Neural progenitor cell (in vitro differentiated cells): ENCODE measurements around the gene CEP350. TPM values are rescaled to one million over a fixed set of nuclear protein-coding genes. Genes with fewer than 3 reads are reported as not detected.

Experiments used
- DNase-seq: peaks from one replicate; pipeline ENCODE4 v3.0.0-alpha.2; 2016; ENCODE audit warnings: low spot score
- H2AFZ ChIP-seq: fragments of 200-600 bp; sonication (generic); replicated peaks from 2 replicates; pipeline ENCODE4 v1.6.1; 2016; ENCODE audit warnings: antibody characterized with exemption
- H3F3A ChIP-seq: fragments of 200-600 bp; sonication (generic); 2 replicates; pipeline ENCODE4 v1.6.1; 2016; ENCODE audit warnings: antibody characterized with exemption, low read depth
- H3K27ac ChIP-seq: fragments of 200-600 bp; sonication (generic); 2 replicates; pipeline ENCODE4 v1.5.1; 2016; ENCODE audit warnings: mild to moderate bottlenecking
- H3K27me3 ChIP-seq: fragments of 200-600 bp; sonication (generic); 2 replicates; pipeline ENCODE4 v1.6.1; 2016; ENCODE audit warnings: mild to moderate bottlenecking, moderate library complexity
- H3K36me3 ChIP-seq: fragments of 200-600 bp; sonication (generic); 2 replicates; pipeline ENCODE4 v1.5.1; 2016
- H3K4me1 ChIP-seq: fragments of 200-600 bp; sonication (generic); 2 replicates; pipeline ENCODE4 v1.6.1; 2016; ENCODE audit warnings: mixed run types
- H3K4me2 ChIP-seq: fragments of 200-600 bp; sonication (generic); 2 replicates; pipeline ENCODE4 v1.6.1; 2016
- H3K4me3 ChIP-seq: fragments of 200-600 bp; sonication (generic); 2 replicates; pipeline ENCODE4 v1.5.1; 2016
- H3K79me2 ChIP-seq: fragments of 200-600 bp; sonication (generic); 2 replicates; pipeline ENCODE4 v1.6.1; 2016; ENCODE audit warnings: low read depth
- H3K9ac ChIP-seq: fragments of 200-600 bp; sonication (generic); 2 replicates; pipeline ENCODE4 v1.6.1; 2016
- H3K9me3 ChIP-seq: fragments of 200-600 bp; sonication (generic); 2 replicates; pipeline ENCODE4 v1.5.1; 2016; ENCODE audit warnings: low read depth
- H4K20me1 ChIP-seq: fragments of 200-600 bp; sonication (generic); 2 replicates; pipeline ENCODE4 v1.6.1; 2016; ENCODE audit warnings: low read depth
- H3K27ac Mint-ChIP-seq: 3 replicates; pipeline ENCODE4 v1.8.0; 2021; ENCODE audit warnings: mixed read lengths
- H3K27me3 Mint-ChIP-seq: 2 replicates; pipeline ENCODE4 v1.8.0; 2022; ENCODE audit warnings: low read depth, mild to moderate bottlenecking, inconsistent platforms, moderate library complexity, mixed read lengths; ENCODE audit not compliant: insufficient read depth
- H3K36me3 Mint-ChIP-seq: 3 replicates; pipeline ENCODE4 v1.8.0; 2021; ENCODE audit warnings: mixed read lengths
- H3K4me1 Mint-ChIP-seq: 3 replicates; pipeline ENCODE4 v1.8.0; 2021; ENCODE audit warnings: mixed read lengths
- H3K4me3 Mint-ChIP-seq: 3 replicates; pipeline ENCODE4 v1.8.0; 2021; ENCODE audit warnings: mild to moderate bottlenecking, moderate library complexity, mixed read lengths
- H3K9me3 Mint-ChIP-seq: 3 replicates; pipeline ENCODE4 v1.8.0; 2020; ENCODE audit warnings: mixed read lengths
- CTCF ChIP-seq: fragments of 200-600 bp; sonication (generic); IDR thresholded peaks from 2 replicates; pipeline ENCODE4 v1.5.1; 2017; ENCODE audit warnings: antibody characterized with exemption, mild to moderate bottlenecking
- EZH2 ChIP-seq: fragments of 200-600 bp; sonication (generic); IDR thresholded peaks from 2 replicates; pipeline ENCODE4 v1.6.1; 2017; ENCODE audit warnings: antibody characterized with exemption, mild to moderate bottlenecking, moderate library complexity
- EZH2phosphoT487 ChIP-seq: fragments of 200-600 bp; sonication (generic); IDR thresholded peaks from 2 replicates; pipeline ENCODE4 v1.6.1; 2017; ENCODE audit warnings: antibody characterized with exemption
- total RNA-seq: library from RNA; depleted of rRNA; stranded (reverse); fragments of >200 nt; gene quantifications from 2 replicates; pipeline ENCODE4 v1.2.3, GENCODE V29; 2015; ENCODE audit warnings: low replicate concordance

The CEP350 gene
- total RNA-seq, 1 donor from 2014 or later, result 61.2 TPM

DNA sequence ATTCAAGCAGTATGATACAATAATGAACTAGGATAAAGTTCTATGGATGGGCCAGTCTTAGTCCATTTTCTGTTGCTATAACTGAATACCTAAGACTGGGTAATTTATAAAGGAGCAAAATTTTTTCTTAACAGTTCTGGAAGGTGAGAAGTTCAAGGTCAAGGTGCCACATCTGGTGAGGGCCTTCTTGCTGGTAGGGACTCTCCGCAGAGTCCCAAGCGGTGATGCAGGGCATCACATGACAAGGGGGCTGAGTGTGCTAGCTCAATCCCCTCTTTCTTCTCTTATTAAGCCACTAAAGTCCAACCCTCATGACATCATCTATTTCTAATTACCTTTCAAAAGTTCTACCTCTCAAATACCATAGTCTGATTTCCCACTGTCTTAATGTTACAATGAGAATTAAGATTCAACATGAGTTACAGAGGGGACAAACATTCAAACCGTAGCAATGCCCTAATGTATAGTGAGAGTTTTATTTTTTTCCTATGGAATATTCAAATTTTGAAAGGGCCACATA lies 107.9 kb downstream of the CEP350 start:
- Mint-ChIP-seq H3K9me3 (no peaks in the 10 kb centered on the region), H3K4me1 (no peaks in the 10 kb centered on the region), H3K27ac (no peak overlapping the region), H3K4me3 (no peak overlapping the region), H3K27me3 (peaks cover 2% of the 10 kb centered on the region), H3K36me3 (peaks cover 22% of the 10 kb centered on the region)
- H3K79me2 ChIP-seq, result no peaks in the 10 kb centered on the region
- DNase-seq, result no peak
- peaks cover 24% of the 10 kb centered on the region for H3K36me3 ChIP-seq
- no peak overlapping the region for H2AFZ ChIP-seq
- H3K27ac ChIP-seq, result no peak overlapping the region
- no peaks in the 10 kb centered on the region for H3K9me3 ChIP-seq
- H4K20me1 ChIP-seq, result no peaks in the 10 kb centered on the region
- no peaks in the 10 kb centered on the region for H3K4me1 ChIP-seq
- no peak overlapping the region for H3K4me2 ChIP-seq
- no peak for TF ChIP-seq EZH2phosphoT487
- TF ChIP-seq EZH2, result no peak
- TF ChIP-seq CTCF, result no peak
- H3K9ac ChIP-seq, result no peak overlapping the region
- H3F3A ChIP-seq, result no peaks in the 10 kb centered on the region
- no peaks in the 10 kb centered on the region for H3K27me3 ChIP-seq
- no peak overlapping the region for H3K4me3 ChIP-seq

DNA sequence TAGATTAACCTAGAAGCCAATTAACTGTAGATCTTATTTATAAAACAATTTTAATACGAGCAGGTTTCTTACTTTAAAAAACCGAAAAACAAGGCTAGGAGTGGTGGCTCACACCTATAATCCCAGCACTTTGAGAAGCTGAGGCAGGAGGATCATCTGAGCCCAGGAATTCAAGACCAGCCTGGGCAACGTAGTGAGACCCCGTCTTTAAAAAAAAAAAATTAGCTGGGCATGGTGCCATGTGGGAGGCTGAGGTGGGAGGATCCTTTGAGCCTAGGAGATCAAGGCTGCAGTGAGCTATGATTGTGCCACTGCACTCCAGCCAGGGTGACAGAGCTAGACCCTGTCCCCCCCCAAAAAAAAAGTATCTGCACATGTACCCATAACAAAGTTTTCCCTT lies 110.8 kb downstream of the CEP350 start:
- H2AFZ ChIP-seq, result no peak overlapping the region
- no peak overlapping the region for H3K27ac ChIP-seq
- H3K36me3 Mint-ChIP-seq, result peaks cover 30% of the 10 kb centered on the region
- no peak overlapping the region for H3K4me3 Mint-ChIP-seq
- no peaks in the 10 kb centered on the region for H3K4me1 ChIP-seq
- H3K36me3 ChIP-seq, result peaks cover 41% of the 10 kb centered on the region
- no peaks in the 10 kb centered on the region for H4K20me1 ChIP-seq
- H3K79me2 ChIP-seq, result no peaks in the 10 kb centered on the region
- H3K9ac ChIP-seq, result no peak overlapping the region
- peaks cover 2% of the 10 kb centered on the region for H3K27me3 Mint-ChIP-seq
- no peaks in the 10 kb centered on the region for H3K27me3 ChIP-seq
- H3K4me1 Mint-ChIP-seq, result no peaks in the 10 kb centered on the region
- H3K4me2 ChIP-seq, result no peak overlapping the region
- H3K9me3 ChIP-seq, result no peaks in the 10 kb centered on the region
- no peak for DNase-seq
- no peak overlapping the region for H3K27ac Mint-ChIP-seq
- no peak for TF ChIP-seq CTCF
- no peak for TF ChIP-seq EZH2
- TF ChIP-seq EZH2phosphoT487, result no peak
- H3K4me3 ChIP-seq, result no peak overlapping the region
- no peaks in the 10 kb centered on the region for H3K9me3 Mint-ChIP-seq
- H3F3A ChIP-seq, result no peaks in the 10 kb centered on the region

- Histone ChIP-seq H3K9ac (no peak overlapping the region), H3K4me3 (no peak overlapping the region), H2AFZ (no peak overlapping the region), H3K36me3 (peaks cover 41% of the 10 kb centered on the region), H3K9me3 (no peaks in the 10 kb centered on the region), H3K79me2 (no peaks in the 10 kb centered on the region), H3F3A (no peaks in the 10 kb centered on the region), H3K27ac (no peak overlapping the region), H3K27me3 (no peaks in the 10 kb centered on the region), H4K20me1 (no peaks in the 10 kb centered on the region), H3K4me2 (no peak overlapping the region), H3K4me1 (no peaks in the 10 kb centered on the region)
- H3K27ac Mint-ChIP-seq, result no peak overlapping the region
- H3K4me1 Mint-ChIP-seq, result no peaks in the 10 kb centered on the region
- H3K4me3 Mint-ChIP-seq, result no peak overlapping the region
- no peak for TF ChIP-seq EZH2
- TF ChIP-seq EZH2phosphoT487, result no peak
- no peak for TF ChIP-seq CTCF
- H3K36me3 Mint-ChIP-seq, result peaks cover 33% of the 10 kb centered on the region
- no peak for DNase-seq
- H3K27me3 Mint-ChIP-seq, result peaks cover 2% of the 10 kb centered on the region
- no peaks in the 10 kb centered on the region for H3K9me3 Mint-ChIP-seq
Observed at GRCh38 chr1:180066150-180066549, 111.5 kb downstream of the CEP350 start.
